ENCODE results near the gene OGDH.

GRCh38 chr7:44626620-44627019, 20.2 kb downstream of the OGDH start:
- no peak for TF ChIP-seq YY1 (IDR thresholded peaks at IDR 0.05; ENCODE audit: insufficient read depth, insufficient read length)
- TF ChIP-seq SUZ12 (IDR thresholded peaks at IDR 0.05; ENCODE audit: extremely low read depth, insufficient read depth, insufficient read length) = no peak
- no peak for TF ChIP-seq ZNF274 (IDR thresholded peaks at IDR 0.05; ENCODE audit: low read depth, low read length)

All from NT2/D1 (cell line).